SK-N-SH (cell line): ENCODE measurements around the gene GRM7.
A peak's percentile ranks its signal among the peaks of the same experiment; 100 is the strongest.

Experiments used
- CHD2 ChIP-seq: fragments of 150-350 bp; IDR thresholded peaks from 2 replicates; pipeline ENCODE4 v1.6.1; 2018; ENCODE audit warnings: low read length; ENCODE audit not compliant: partially characterized antibody
- ELF1 ChIP-seq: IDR thresholded peaks from 2 replicates; pipeline ENCODE4 v1.4.0; 2012
- EZH2phosphoT487 ChIP-seq: fragments of 200-600 bp; sonication (generic); IDR thresholded peaks from 2 replicates; pipeline ENCODE4 v1.6.1; 2017; ENCODE audit warnings: low read depth, mixed run types, mild to moderate bottlenecking, antibody characterized with exemption, moderate library complexity, borderline replicate concordance
- GABPA ChIP-seq: IDR thresholded peaks from 2 replicates; pipeline ENCODE4 v1.4.0; 2012; ENCODE audit warnings: low read depth, mild to moderate bottlenecking
- GATA2 ChIP-seq: sonication (generic); formaldehyde crosslinking; IDR thresholded peaks from 2 replicates; pipeline ENCODE4 v1.5.0; 2020; ENCODE audit warnings: mild to moderate bottlenecking, missing genetic modification reagents
- MAX ChIP-seq: IDR thresholded peaks from 2 replicates; pipeline ENCODE4 v1.4.0; 2012; ENCODE audit warnings: low read depth
- MXI1 ChIP-seq: IDR thresholded peaks from 2 replicates; pipeline ENCODE4 v1.6.1; 2012; ENCODE audit warnings: mild to moderate bottlenecking, low read depth, low read length, improper control_type of control experiment
- NFIC ChIP-seq: IDR thresholded peaks from 2 replicates; pipeline ENCODE4 v1.4.0; 2012; ENCODE audit warnings: borderline replicate concordance
- POLR2AphosphoS5 ChIP-seq: IDR thresholded peaks from 2 replicates; pipeline ENCODE4 v1.6.1; 2012; ENCODE audit warnings: low read depth, low read length
- REST ChIP-seq: IDR thresholded peaks from 2 replicates; pipeline ENCODE4 v1.6.1; 2012; ENCODE audit warnings: mild to moderate bottlenecking, low read depth, low read length, moderate library complexity
- SIN3A ChIP-seq: IDR thresholded peaks from 2 replicates; pipeline ENCODE4 v1.6.1; 2012; ENCODE audit warnings: low read depth, mild to moderate bottlenecking, low read length, moderate library complexity, borderline replicate concordance
- YY1 ChIP-seq: IDR thresholded peaks from 2 replicates; pipeline ENCODE4 v1.4.0; 2012; ENCODE audit warnings: low read depth, mild to moderate bottlenecking
- TF ChIP-seq, protein P1 (sequence below): fragments of 200-600 bp; sonication (generic); IDR thresholded peaks from 2 replicates; pipeline ENCODE4 v1.6.1; 2017; ENCODE audit warnings: antibody characterized with exemption, mild to moderate bottlenecking, moderate library complexity
- TF ChIP-seq, protein P2 (sequence below): fragments of 150-350 bp; IDR thresholded peaks from 2 replicates; pipeline ENCODE4 v1.6.1; 2017; ENCODE audit warnings: antibody characterized with exemption, low read length, low read depth, borderline replicate concordance

DNA sequence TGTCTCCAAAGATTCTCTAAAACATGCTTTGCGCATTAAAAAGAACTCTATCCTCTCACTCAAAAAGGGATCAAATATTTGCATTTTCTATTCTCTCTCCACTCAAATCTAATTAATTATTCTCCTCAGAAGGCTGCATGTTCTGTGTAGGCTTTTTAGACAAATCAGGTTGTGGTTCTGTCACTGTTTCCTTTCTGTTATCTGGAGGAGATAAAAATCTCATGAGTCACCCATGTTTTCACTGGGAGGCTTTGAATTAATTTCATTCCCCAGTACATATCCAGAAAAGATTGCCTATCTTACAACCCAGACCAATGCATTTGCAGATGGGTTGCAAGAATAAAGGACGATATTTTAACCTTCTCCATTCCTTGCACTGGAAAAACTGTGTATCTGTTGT lies 446.5 kb downstream of the GRM7 start:
- TF ChIP-seq GABPA (no peak), MXI1 (no peak), GATA2 (CRISPR knock-in tag) (peak; percentile 90), EZH2phosphoT487 (no peak), YY1 (no peak), MAX (no peak), CHD2 (peak; percentile 67), NFIC (no peak), ELF1 (no peak), POLR2AphosphoS5 (no peak), SIN3A (no peak), REST (no peak)
- TF ChIP-seq, protein P1, sequence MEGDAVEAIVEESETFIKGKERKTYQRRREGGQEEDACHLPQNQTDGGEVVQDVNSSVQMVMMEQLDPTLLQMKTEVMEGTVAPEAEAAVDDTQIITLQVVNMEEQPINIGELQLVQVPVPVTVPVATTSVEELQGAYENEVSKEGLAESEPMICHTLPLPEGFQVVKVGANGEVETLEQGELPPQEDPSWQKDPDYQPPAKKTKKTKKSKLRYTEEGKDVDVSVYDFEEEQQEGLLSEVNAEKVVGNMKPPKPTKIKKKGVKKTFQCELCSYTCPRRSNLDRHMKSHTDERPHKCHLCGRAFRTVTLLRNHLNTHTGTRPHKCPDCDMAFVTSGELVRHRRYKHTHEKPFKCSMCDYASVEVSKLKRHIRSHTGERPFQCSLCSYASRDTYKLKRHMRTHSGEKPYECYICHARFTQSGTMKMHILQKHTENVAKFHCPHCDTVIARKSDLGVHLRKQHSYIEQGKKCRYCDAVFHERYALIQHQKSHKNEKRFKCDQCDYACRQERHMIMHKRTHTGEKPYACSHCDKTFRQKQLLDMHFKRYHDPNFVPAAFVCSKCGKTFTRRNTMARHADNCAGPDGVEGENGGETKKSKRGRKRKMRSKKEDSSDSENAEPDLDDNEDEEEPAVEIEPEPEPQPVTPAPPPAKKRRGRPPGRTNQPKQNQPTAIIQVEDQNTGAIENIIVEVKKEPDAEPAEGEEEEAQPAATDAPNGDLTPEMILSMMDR: no peak
- TF ChIP-seq, protein P2, sequence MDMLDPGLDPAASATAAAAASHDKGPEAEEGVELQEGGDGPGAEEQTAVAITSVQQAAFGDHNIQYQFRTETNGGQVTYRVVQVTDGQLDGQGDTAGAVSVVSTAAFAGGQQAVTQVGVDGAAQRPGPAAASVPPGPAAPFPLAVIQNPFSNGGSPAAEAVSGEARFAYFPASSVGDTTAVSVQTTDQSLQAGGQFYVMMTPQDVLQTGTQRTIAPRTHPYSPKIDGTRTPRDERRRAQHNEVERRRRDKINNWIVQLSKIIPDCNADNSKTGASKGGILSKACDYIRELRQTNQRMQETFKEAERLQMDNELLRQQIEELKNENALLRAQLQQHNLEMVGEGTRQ: no peak
